Osteocyte (in vitro differentiated cells): ENCODE data around the gene CSAG3. TPM values are rescaled to one million over a fixed set of nuclear protein-coding genes. Genes with fewer than 3 reads are reported as not detected.
"Not testable (repeated sequence)": the region's sequence is repeated elsewhere in the genome, so short reads cannot be mapped to it uniquely, and the experiment has no call there.

Source experiments
- DNase-seq: peaks from one replicate; pipeline ENCODE4 v3.0.0; 2021; ENCODE audit warnings: mixed read lengths; ENCODE audit not compliant: unreplicated experiment; ENCODE audit errors: extremely low spot score
- H3K27ac Mint-ChIP-seq: one replicate; pipeline ENCODE4 v1.8.0; 2021; ENCODE audit warnings: mild to moderate bottlenecking, mixed read lengths; ENCODE audit not compliant: unreplicated experiment
- H3K27me3 Mint-ChIP-seq: one replicate; pipeline ENCODE4 v1.8.0; 2021; ENCODE audit warnings: mixed read lengths; ENCODE audit not compliant: unreplicated experiment
- H3K36me3 Mint-ChIP-seq: one replicate; pipeline ENCODE4 v1.8.0; 2021; ENCODE audit warnings: mixed read lengths; ENCODE audit not compliant: unreplicated experiment
- H3K4me1 Mint-ChIP-seq: one replicate; pipeline ENCODE4 v1.8.0; 2021; ENCODE audit warnings: mixed read lengths; ENCODE audit not compliant: unreplicated experiment
- H3K4me3 Mint-ChIP-seq: one replicate; pipeline ENCODE4 v1.8.0; 2021; ENCODE audit warnings: mild to moderate bottlenecking, moderate library complexity, mixed read lengths; ENCODE audit not compliant: unreplicated experiment
- H3K9me3 Mint-ChIP-seq: one replicate; pipeline ENCODE4 v1.8.0; 2021; ENCODE audit warnings: mixed read lengths; ENCODE audit not compliant: unreplicated experiment
- total RNA-seq: library from RNA; stranded (reverse); gene quantifications from 2 replicates; pipeline ENCODE4 v1.2.1, GENCODE V29; 2021
- TF ChIP-seq, protein P1 (sequence below): fragments of 200-600 bp; sonication (generic); IDR thresholded peaks from 2 replicates; pipeline ENCODE4 v1.5.0; 2021; ENCODE audit warnings: antibody characterized with exemption, mild to moderate bottlenecking, moderate library complexity

Gene CSAG3
- total RNA-seq, 1 donor from 2014 or later, result not detected

- no peak overlapping the region for H3K4me3 Mint-ChIP-seq
- no peaks in the 10 kb centered on the region for H3K27me3 Mint-ChIP-seq
- TF ChIP-seq, protein P1, sequence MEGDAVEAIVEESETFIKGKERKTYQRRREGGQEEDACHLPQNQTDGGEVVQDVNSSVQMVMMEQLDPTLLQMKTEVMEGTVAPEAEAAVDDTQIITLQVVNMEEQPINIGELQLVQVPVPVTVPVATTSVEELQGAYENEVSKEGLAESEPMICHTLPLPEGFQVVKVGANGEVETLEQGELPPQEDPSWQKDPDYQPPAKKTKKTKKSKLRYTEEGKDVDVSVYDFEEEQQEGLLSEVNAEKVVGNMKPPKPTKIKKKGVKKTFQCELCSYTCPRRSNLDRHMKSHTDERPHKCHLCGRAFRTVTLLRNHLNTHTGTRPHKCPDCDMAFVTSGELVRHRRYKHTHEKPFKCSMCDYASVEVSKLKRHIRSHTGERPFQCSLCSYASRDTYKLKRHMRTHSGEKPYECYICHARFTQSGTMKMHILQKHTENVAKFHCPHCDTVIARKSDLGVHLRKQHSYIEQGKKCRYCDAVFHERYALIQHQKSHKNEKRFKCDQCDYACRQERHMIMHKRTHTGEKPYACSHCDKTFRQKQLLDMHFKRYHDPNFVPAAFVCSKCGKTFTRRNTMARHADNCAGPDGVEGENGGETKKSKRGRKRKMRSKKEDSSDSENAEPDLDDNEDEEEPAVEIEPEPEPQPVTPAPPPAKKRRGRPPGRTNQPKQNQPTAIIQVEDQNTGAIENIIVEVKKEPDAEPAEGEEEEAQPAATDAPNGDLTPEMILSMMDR, result no peak
- no peak overlapping the region for H3K27ac Mint-ChIP-seq
- H3K4me1 Mint-ChIP-seq, result no peaks in the 10 kb centered on the region
- peaks cover 8% of the 10 kb centered on the region for H3K9me3 Mint-ChIP-seq
- no peaks in the 10 kb centered on the region for H3K36me3 Mint-ChIP-seq
- peak; percentile 64 for DNase-seq
Observed at GRCh38 chrX:152735101-152735500, 23.9 kb upstream of the CSAG3 start.

DNA sequence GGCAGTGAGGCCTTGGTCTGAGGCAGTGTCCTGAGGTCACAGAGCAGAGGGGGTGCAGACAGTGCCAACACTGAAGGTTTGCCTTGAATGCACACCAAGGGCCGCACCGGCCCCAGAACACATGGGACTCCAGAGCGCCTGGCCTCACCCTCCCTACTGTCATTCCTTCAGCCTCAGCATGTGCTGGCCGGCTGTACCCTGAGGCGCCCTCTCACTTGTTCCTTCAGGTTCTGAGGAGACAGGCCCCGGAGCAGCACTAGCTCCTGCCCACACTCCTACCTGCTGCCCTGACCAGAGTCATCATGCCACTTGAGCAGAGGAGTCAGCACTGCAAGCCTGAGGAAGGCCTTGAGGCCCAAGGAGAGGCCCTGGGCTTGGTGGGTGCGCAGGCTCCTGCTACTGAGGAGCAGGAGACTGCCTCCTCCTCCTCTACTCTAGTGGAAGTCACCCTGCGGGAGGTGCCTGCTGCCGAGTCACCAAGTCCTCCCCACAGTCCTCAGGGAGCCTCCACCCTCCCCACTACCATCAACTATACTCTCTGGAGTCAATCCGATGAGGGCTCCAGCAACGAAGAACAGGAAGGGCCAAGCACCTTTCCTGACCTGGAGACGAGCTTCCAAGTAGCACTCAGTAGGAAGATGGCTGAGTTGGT is 23.0 kb upstream of the CSAG3 start:
- no peak overlapping the region for H3K27ac Mint-ChIP-seq
- no peaks in the 10 kb centered on the region for H3K4me1 Mint-ChIP-seq
- TF ChIP-seq, protein P1, result no peak
- DNase-seq, result peak; percentile 64
- peaks cover 3% of the 10 kb centered on the region for H3K9me3 Mint-ChIP-seq
- H3K36me3 Mint-ChIP-seq, result no peaks in the 10 kb centered on the region
- no peaks in the 10 kb centered on the region for H3K27me3 Mint-ChIP-seq
- no peak overlapping the region for H3K4me3 Mint-ChIP-seq

- not testable (repeated sequence) for H3K36me3 Mint-ChIP-seq, H3K27me3 Mint-ChIP-seq, H3K9me3 Mint-ChIP-seq, H3K4me3 Mint-ChIP-seq, H3K27ac Mint-ChIP-seq, H3K4me1 Mint-ChIP-seq
- DNase-seq, result peak; percentile 73
Observed at GRCh38 chrX:152736528-152736927, 22.5 kb upstream of the CSAG3 start.

- Mint-ChIP-seq H3K27me3 (no peaks in the 10 kb centered on the region), H3K9me3 (no peaks in the 10 kb centered on the region), H3K4me3 (no peak overlapping the region), H3K36me3 (no peaks in the 10 kb centered on the region), H3K4me1 (no peaks in the 10 kb centered on the region), H3K27ac (no peak overlapping the region)
- no peak for DNase-seq
- TF ChIP-seq, protein P1, result no peak
Observed at GRCh38 chrX:152738560-152738959, 20.5 kb upstream of the CSAG3 start.

GRCh38 chrX:152753686-152754650 is 5.0 kb upstream of the CSAG3 start, which contains the start of gene MAGEA2:
MAGEA2 (minus strand) TSS chrX:152753842; CDS start chrX:152751363, 2,479 bp downstream.
- not testable (repeated sequence) for H3K4me1 Mint-ChIP-seq, H3K4me3 Mint-ChIP-seq, H3K9me3 Mint-ChIP-seq, DNase-seq, H3K27me3 Mint-ChIP-seq, H3K27ac Mint-ChIP-seq, H3K36me3 Mint-ChIP-seq

GRCh38 chrX:152754871-152755270 is 4.1 kb upstream of the CSAG3 start:
- not testable (repeated sequence) for DNase-seq, H3K4me1 Mint-ChIP-seq, H3K36me3 Mint-ChIP-seq, H3K4me3 Mint-ChIP-seq, H3K27me3 Mint-ChIP-seq, H3K9me3 Mint-ChIP-seq, H3K27ac Mint-ChIP-seq

DNA sequence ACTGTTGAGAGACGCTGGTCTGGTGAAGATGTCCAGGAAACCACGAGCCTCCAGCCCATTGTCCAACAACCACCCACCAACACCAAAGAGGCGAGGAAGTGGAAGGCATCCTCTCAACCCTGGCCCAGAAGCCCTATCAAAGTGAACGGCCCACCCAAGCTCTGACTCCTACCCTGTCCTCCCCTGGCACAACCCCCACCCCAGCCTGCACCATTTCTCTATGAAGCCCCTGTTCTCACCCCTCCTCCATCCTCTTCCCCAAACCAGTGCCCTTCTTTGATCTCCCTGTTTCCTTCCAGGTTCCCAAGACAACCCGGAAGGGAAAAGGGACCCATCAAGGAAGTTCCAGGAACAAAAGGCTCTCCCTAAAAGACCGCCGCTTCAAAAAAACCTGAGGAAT is 526 bp downstream of the CSAG3 start:
- not testable (repeated sequence) for H3K4me1 Mint-ChIP-seq, H3K36me3 Mint-ChIP-seq, DNase-seq, H3K27ac Mint-ChIP-seq, H3K27me3 Mint-ChIP-seq, H3K9me3 Mint-ChIP-seq, H3K4me3 Mint-ChIP-seq

GRCh38 chrX:152761582-152761981 is 2.6 kb downstream of the CSAG3 start:
- H3K4me1 Mint-ChIP-seq, H3K36me3 Mint-ChIP-seq, DNase-seq, H3K27me3 Mint-ChIP-seq, H3K9me3 Mint-ChIP-seq, H3K27ac Mint-ChIP-seq, H3K4me3 Mint-ChIP-seq: not testable (repeated sequence)

GRCh38 chrX:152766562-152766961 is 7.5 kb downstream of the CSAG3 start:
- H3K4me3 Mint-ChIP-seq, DNase-seq, H3K27me3 Mint-ChIP-seq, H3K9me3 Mint-ChIP-seq, H3K4me1 Mint-ChIP-seq, H3K36me3 Mint-ChIP-seq, H3K27ac Mint-ChIP-seq: not testable (repeated sequence)
